ENCODE results near the gene CHSY3. TPM values are rescaled to one million over a fixed set of nuclear protein-coding genes. Genes with fewer than 3 reads are reported as not detected.

Gene CHSY3
- total and polyA plus RNA-seq, 2 experiments from 2014 or later, result 0.29 to 2.4 TPM

DNA sequence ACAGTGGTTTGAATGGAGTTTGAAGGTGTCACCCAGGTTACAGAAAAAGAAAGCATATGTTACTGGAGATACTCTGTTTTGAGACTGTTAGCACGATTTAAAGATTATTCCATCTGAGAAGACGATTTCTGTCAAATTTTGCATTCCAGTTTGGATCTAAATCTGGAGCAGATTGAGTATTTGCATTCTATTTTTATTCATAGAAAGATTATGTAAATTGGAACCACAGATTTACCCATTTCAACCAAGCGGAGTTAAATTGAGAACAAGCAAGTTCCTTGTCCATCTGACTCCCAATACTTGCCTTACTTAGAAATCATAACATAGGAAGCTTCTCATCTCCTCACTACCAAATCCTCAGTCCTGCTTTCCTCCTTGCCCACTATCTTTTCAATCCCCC is 255.7 kb downstream of the CHSY3 start:
- Histone ChIP-seq H3K27me3 (replicated peaks; ENCODE audit: insufficient read depth) (no peaks in the 10 kb centered on the region), H3K9me3 (ENCODE audit: low read depth) (no peaks in the 10 kb centered on the region), H3K4me2 (ENCODE audit: unreplicated experiment) (no peak overlapping the region), H3F3A (ENCODE audit: insufficient read depth) (no peaks in the 10 kb centered on the region), H3K4me1 (ENCODE audit: insufficient read depth) (no peaks in the 10 kb centered on the region), H3K79me2 (ENCODE audit: insufficient read depth) (no peaks in the 10 kb centered on the region), H3K4me3 (no peak overlapping the region), H3K9ac (no peak overlapping the region), H3K27ac (no peak overlapping the region), H3K36me3 (ENCODE audit: low read depth) (no peaks in the 10 kb centered on the region), H3K9me2 (ENCODE audit: insufficient read depth) (no peaks in the 10 kb centered on the region), H4K20me1 (ENCODE audit: insufficient read depth) (no peaks in the 10 kb centered on the region), H2AFZ (no peak overlapping the region)
- in situ Hi-C loops (cut with MboI), result no loop called here
- TF ChIP-seq EZH2 (IDR thresholded peaks at IDR 0.05; ENCODE audit: insufficient read depth, poor library complexity, severe bottlenecking), result no peak
- no peak for TF ChIP-seq EZH2phosphoT487 (IDR thresholded peaks at IDR 0.05; ENCODE audit: insufficient read depth, low read depth)
- 36% methylated on average over 3 of the region's 3 CpGs for WGBS, 2 experiments (ENCODE audit: low coverage in 1 of 2, low lambda C conversion rate in 2 of 2, missing lambda C conversion rate in 2 of 2)
- DNase-seq, result no peak

DNA sequence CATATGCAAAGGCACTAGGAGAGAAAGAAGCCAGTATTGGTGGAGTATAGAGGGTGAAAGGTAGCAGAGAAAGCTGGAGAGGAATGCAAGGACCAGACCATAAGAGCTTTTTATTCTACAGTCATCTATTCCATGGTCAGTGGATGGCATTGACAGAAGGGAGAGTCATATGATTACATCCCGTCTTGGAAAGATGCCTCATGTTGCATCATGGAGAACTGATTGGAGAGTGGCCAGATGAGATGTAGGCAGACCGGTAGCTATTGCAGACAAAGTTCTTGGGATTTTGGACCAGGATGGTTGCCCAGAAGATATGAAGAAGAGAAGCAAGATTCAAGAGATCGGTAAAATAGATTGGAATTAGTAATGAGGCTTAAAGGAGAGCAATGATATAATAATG is 260.7 kb downstream of the CHSY3 start:
- H3K36me3 ChIP-seq (ENCODE audit: low read depth), result no peaks in the 10 kb centered on the region
- no peak overlapping the region for H3K4me2 ChIP-seq (ENCODE audit: unreplicated experiment)
- no peak overlapping the region for H3K9ac ChIP-seq
- no peak overlapping the region for H3K27ac ChIP-seq
- peak; percentile 21 for DNase-seq
- no peak for TF ChIP-seq EZH2phosphoT487 (IDR thresholded peaks at IDR 0.05; ENCODE audit: insufficient read depth, low read depth)
- TF ChIP-seq EZH2 (IDR thresholded peaks at IDR 0.05; ENCODE audit: insufficient read depth, poor library complexity, severe bottlenecking), result no peak
- H3K4me1 ChIP-seq (ENCODE audit: insufficient read depth), result no peaks in the 10 kb centered on the region
- H3F3A ChIP-seq (ENCODE audit: insufficient read depth), result no peaks in the 10 kb centered on the region
- 49 to 55% methylated on average over 3 of the region's 3 CpGs for WGBS, 2 experiments (ENCODE audit: low coverage in 1 of 2, low lambda C conversion rate in 2 of 2, missing lambda C conversion rate in 2 of 2)
- H3K79me2 ChIP-seq (ENCODE audit: insufficient read depth), result no peaks in the 10 kb centered on the region
- H4K20me1 ChIP-seq (ENCODE audit: insufficient read depth), result no peaks in the 10 kb centered on the region
- H3K4me3 ChIP-seq, result no peak overlapping the region
- no peaks in the 10 kb centered on the region for H3K9me2 ChIP-seq (ENCODE audit: insufficient read depth)
- in situ Hi-C loops (cut with MboI), result no loop called here
- H3K9me3 ChIP-seq (ENCODE audit: low read depth), result no peaks in the 10 kb centered on the region
- no peaks in the 10 kb centered on the region for H3K27me3 ChIP-seq (replicated peaks; ENCODE audit: insufficient read depth)
- no peak overlapping the region for H2AFZ ChIP-seq

- H3K36me3 ChIP-seq (ENCODE audit: low read depth), result no peaks in the 10 kb centered on the region
- no peak overlapping the region for H2AFZ ChIP-seq
- no peak overlapping the region for H3K27ac ChIP-seq
- H3K79me2 ChIP-seq (ENCODE audit: insufficient read depth), result no peaks in the 10 kb centered on the region
- in situ Hi-C loops (cut with MboI), result no loop called here
- H3F3A ChIP-seq (ENCODE audit: insufficient read depth), result no peaks in the 10 kb centered on the region
- no peaks in the 10 kb centered on the region for H3K27me3 ChIP-seq (replicated peaks; ENCODE audit: insufficient read depth)
- H3K4me1 ChIP-seq (ENCODE audit: insufficient read depth), result no peaks in the 10 kb centered on the region
- no peaks in the 10 kb centered on the region for H3K9me3 ChIP-seq (ENCODE audit: low read depth)
- H3K4me2 ChIP-seq (ENCODE audit: unreplicated experiment), result no peak overlapping the region
- no peaks in the 10 kb centered on the region for H4K20me1 ChIP-seq (ENCODE audit: insufficient read depth)
- DNase-seq, result no peak
- no peaks in the 10 kb centered on the region for H3K9me2 ChIP-seq (ENCODE audit: insufficient read depth)
- no peak for TF ChIP-seq EZH2 (IDR thresholded peaks at IDR 0.05; ENCODE audit: insufficient read depth, poor library complexity, severe bottlenecking)
- no peak for TF ChIP-seq EZH2phosphoT487 (IDR thresholded peaks at IDR 0.05; ENCODE audit: insufficient read depth, low read depth)
- WGBS, 2 experiments (ENCODE audit: low coverage in 1 of 2, low lambda C conversion rate in 2 of 2, missing lambda C conversion rate in 2 of 2), result 27 to 48% methylated on average over 1 of the region's 1 CpG
- H3K9ac ChIP-seq, result no peak overlapping the region
- no peak overlapping the region for H3K4me3 ChIP-seq
Observed at GRCh38 chr5:130166839-130167490, 262.7 kb downstream of the CHSY3 start.

- no peaks in the 10 kb centered on the region for H3F3A ChIP-seq (ENCODE audit: insufficient read depth)
- no peak overlapping the region for H3K4me3 ChIP-seq
- TF ChIP-seq EZH2 (IDR thresholded peaks at IDR 0.05; ENCODE audit: insufficient read depth, poor library complexity, severe bottlenecking) (no peak), EZH2phosphoT487 (IDR thresholded peaks at IDR 0.05; ENCODE audit: insufficient read depth, low read depth) (no peak)
- H3K9me2 ChIP-seq (ENCODE audit: insufficient read depth), result no peaks in the 10 kb centered on the region
- H3K9me3 ChIP-seq (ENCODE audit: low read depth), result no peaks in the 10 kb centered on the region
- no peaks in the 10 kb centered on the region for H4K20me1 ChIP-seq (ENCODE audit: insufficient read depth)
- H3K36me3 ChIP-seq (ENCODE audit: low read depth), result no peaks in the 10 kb centered on the region
- H3K9ac ChIP-seq, result no peak overlapping the region
- H3K4me2 ChIP-seq (ENCODE audit: unreplicated experiment), result no peak overlapping the region
- H3K4me1 ChIP-seq (ENCODE audit: insufficient read depth), result no peaks in the 10 kb centered on the region
- H3K79me2 ChIP-seq (ENCODE audit: insufficient read depth), result no peaks in the 10 kb centered on the region
- peak; percentile 2 for DNase-seq
- no peak overlapping the region for H2AFZ ChIP-seq
- WGBS, 2 experiments (ENCODE audit: low coverage in 1 of 2, low lambda C conversion rate in 2 of 2, missing lambda C conversion rate in 2 of 2), result 53 to 56% methylated on average over 4 of the region's 4 CpGs
- in situ Hi-C loops (cut with MboI), result no loop called here
- no peaks in the 10 kb centered on the region for H3K27me3 ChIP-seq (replicated peaks; ENCODE audit: insufficient read depth)
- H3K27ac ChIP-seq, result no peak overlapping the region
Observed at GRCh38 chr5:130168211-130168610, 263.9 kb downstream of the CHSY3 start.

GRCh38 chr5:130171699-130172098 is 267.4 kb downstream of the CHSY3 start:
- Histone ChIP-seq H3K4me3 (no peak overlapping the region), H3K9ac (no peak overlapping the region), H3K27me3 (replicated peaks; ENCODE audit: insufficient read depth) (no peaks in the 10 kb centered on the region), H2AFZ (no peak overlapping the region), H3F3A (ENCODE audit: insufficient read depth) (no peaks in the 10 kb centered on the region), H3K9me3 (ENCODE audit: low read depth) (no peaks in the 10 kb centered on the region), H4K20me1 (ENCODE audit: insufficient read depth) (no peaks in the 10 kb centered on the region), H3K36me3 (ENCODE audit: low read depth) (no peaks in the 10 kb centered on the region), H3K9me2 (ENCODE audit: insufficient read depth) (no peaks in the 10 kb centered on the region), H3K4me1 (ENCODE audit: insufficient read depth) (no peaks in the 10 kb centered on the region), H3K27ac (no peak overlapping the region), H3K4me2 (ENCODE audit: unreplicated experiment) (no peak overlapping the region), H3K79me2 (ENCODE audit: insufficient read depth) (no peaks in the 10 kb centered on the region)
- in situ Hi-C loops (cut with MboI), result no loop called here
- no peak for DNase-seq
- TF ChIP-seq EZH2 (IDR thresholded peaks at IDR 0.05; ENCODE audit: insufficient read depth, poor library complexity, severe bottlenecking) (no peak), EZH2phosphoT487 (IDR thresholded peaks at IDR 0.05; ENCODE audit: insufficient read depth, low read depth) (no peak)
